ENCODE measurements around the gene KCNQ2.
A peak's percentile ranks its signal among the peaks of the same experiment; 100 is the strongest.

KCNQ2 gene

DNA sequence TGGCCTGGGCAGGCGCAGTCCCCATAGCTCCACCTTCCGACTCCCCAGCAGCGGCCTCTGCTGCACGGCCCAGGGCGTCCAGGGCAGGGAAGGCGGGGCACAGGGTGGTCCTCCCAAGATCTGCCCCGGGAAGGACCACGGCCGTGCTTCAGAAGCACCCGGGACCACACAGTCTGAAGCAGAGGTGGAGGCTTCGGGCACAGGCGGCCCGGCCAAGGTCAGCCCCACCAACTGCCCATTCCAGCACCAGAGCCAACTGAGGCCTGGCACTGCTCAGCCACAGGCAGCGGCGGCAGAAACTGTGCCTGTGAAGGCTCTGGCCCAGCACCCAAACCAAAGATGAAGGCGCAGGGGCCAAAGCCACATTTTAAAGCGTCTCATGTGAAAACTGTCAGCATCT, 20.6 kb downstream of the KCNQ2 start:
- DNase-seq, result no peak

DNA sequence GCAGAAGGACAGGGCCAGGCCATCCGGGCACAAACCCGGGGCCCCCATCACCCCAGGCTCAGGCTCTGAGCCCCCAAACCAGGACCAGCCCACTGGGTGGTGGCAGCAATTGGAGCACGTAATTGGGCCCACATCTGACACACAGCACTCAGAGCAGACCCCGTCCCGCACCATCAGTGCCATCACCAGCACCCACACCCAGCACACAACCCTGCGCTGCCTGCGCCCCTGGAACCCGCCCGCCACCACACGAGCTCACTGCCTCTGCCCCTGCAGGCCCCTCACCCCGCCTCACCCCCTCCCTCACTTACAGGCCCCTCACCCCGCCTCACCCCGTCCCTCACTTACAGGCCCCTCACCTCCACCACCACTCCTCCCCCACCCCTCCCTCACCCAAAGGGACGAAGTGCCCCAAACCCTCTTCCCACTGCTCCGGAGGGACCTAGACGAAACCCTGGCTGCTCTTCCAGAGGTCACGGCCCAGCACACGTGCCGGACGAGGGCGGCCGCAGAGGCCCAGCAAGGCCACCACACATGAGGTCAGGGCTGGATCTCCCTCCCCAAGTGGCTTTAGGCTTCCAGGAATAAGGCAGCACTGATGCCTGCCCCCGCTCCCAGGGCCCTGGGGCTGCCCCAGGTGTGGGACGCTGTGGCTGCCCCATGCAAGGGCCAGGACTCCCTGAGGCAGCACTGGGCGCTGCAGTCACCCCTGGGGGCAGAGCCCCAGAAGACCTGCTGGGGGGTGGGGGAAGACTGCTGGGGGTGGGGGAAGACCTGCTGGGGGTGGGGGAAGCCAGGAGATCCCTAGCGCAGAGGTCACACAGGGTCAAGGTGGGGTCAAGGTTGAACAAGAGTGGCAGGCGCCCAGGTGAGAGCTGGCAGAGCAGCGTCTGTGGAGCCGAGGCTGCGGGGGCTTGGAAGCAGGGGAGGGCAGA, 22.4 kb downstream of the KCNQ2 start:
- no peak for DNase-seq

DNA sequence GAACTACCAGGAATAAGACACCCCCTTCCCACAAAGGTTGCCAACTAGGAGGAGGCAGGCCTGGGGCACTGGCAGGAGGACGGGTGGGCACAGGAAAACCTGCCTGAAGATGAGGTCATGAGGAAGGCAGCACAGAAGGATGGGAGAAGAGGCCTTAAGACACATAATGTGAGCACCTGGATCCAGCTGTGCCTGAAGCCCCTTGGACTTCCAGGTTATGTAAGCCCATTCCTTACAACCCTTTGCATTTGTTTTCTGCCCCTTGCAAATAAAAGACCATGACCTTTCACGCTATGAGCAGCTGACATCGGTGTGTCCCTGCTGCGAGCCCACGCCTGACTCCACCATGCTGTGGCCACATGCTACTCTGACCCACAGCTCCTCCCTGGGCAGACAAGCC, 23.4 kb downstream of the KCNQ2 start:
- DNase-seq, result no peak

DNA sequence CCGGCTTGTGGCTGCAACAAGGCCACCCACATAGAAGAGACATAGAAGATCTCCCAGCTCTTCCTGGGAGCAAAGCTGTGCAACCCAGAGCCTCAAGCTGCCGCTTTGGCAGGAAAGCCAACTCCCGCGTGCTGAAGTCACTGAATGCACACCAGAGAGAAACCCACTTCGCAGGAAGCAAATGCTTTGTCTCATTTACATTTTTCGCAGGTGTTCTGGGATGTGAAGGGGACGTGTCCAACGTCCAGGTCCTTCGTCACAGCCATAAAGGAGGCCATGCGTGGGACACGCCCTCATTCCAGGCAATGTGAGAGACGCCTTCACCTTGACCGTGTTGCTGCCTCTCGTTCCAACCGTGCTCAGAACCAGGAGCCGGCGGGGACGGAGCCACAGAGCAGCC, 24.4 kb downstream of the KCNQ2 start:
- no peak for DNase-seq

DNA sequence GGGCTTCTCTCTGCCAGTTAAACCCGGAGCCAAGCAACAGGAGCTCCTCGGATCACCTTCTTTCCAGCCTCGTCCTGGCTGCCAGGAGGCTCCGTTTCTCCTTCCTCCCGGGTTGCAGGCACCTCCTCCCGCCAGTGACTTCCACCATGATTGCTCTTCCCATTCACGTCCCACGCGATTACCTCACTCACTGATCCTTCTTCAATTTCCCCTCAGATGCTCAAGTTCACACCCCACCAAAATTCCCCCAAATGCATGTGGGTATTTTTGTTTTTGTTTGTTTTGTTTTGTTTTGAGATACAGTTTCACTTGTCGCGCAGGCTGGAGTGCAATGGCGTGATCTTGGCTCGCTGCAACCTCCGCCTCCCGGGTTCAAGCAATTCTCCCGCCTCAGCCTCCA, 25.1 kb downstream of the KCNQ2 start:
- DNase-seq, result no peak

DNA sequence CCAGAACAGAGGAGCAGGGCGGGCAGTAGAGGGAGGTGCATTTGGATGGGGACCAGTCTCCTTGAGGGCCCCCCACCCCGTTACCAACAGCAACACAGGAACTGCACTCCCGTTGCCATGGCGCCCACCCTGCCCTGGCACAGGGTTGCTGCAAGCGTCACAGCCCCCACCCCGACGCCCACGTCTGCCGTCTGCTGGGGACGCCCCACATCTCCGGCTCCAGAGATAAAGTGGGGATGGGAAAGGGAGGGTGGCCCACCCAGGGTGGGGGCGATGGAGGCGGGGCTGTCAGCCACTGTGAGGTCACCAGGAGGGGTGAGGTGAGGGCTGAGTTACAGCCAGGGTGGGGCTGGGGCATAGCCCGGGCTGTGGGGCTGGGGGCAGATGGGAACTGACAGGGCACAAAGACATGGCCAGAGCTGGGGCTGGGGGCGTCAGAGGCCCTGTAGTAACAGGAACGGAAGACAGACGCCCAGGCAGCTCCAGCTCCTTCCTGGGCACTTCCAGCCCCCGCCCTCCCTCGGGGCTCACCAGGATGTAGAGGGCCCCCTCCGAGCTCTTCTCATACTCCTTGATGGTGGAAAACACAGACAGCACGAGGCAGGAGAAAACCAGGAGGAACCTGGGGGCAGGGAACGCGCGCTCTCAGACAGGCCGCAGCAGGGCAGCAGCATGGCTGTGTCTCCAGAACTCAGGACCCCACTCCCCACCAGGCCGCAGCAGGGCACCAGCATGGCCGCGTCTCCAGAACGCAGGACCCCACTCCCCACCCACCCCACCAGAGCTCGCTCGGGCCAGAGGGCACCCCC, 26.0 kb downstream of the KCNQ2 start:
- no peak for DNase-seq

DNA sequence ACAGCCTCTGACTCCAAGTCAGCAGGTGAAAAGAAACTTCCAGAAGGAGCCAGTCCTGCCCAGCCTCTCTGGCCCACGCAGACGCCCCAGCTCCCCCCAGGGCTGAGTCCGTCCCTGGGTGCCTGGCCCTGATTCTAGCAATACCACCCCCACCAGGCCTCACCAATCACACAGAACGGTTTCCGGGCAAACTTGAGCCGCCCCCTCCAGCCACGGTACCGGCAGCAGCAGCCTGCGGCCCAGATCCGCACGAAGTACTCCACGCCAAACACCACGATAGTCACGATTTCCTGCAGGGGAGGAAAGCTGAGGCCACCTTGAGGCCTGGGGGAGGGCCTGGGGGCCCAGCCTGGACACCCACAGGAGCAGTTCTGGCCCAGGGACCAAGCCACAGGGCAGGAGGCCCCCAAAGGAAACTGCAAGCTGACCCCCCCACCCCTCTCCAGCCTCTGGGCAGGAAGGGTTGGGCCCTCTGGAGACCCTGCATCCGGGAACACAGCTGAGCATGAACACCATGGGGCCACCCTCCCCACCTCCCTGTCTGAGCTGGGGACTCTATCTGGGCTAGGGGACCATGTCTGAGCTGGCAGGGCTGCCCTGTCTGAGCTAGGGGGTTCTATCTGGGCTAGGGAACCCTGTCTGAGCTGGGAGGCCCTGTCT, 27.2 kb downstream of the KCNQ2 start:
- no peak for DNase-seq

DNA sequence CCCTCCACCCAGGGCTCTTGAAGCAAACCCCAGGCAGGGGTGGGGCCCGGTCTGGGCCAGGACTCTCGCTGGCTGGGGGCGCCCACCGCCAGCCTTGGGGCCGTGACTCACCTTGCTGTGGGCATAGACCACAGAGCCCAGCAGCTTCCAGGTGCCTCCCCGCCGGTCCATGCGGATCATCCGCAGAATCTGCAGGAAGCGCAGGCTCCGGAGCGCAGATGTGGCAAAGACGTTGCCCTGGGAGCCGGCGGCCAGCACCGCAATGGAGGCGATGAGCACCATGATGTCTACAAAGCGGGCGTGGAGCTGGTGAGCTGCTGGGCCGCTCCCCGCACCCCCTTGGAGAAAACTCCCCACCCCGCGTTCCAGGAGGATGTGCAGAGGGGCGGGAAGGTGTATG, 27.9 kb downstream of the KCNQ2 start:
- DNase-seq, result no peak

DNA sequence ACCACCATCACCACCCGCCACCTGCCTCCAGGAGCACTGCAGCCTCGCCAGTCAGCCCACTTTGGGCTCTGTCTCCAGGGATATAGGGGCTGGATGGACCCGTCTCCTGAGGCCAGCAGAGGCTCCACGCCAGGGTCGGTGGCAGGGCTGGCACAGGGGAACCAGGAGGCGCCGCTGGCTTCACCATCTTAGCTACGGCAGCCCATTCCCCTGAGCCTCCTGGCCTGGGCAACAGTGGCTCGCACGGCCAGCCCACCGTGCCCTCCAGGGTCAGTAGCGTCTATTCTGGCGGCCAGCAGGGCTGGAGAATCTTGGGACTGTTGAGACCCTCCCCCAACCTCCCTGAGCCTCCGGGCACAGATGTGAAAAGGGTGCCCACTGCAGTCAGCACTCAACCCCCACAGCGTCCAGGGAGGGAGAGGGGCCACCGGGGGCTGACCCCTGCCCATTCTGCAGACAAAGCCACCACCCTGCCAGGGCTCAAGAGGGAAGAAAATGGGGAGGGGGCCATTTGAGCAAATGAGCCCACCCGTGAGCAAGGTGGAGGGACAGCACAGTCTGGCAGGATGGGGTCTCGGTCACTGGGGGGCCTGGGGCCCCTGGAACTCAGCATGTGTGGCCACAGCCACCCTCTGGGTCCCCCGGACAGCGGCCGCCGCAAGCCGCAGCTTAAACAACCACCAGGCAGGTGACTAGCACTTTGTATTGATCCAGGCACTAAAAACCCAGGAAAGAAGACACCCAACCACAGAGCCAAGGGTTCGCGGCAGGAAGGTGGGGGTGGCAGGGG, 28.7 kb downstream of the KCNQ2 start:
- DNase-seq, result no peak

DNA sequence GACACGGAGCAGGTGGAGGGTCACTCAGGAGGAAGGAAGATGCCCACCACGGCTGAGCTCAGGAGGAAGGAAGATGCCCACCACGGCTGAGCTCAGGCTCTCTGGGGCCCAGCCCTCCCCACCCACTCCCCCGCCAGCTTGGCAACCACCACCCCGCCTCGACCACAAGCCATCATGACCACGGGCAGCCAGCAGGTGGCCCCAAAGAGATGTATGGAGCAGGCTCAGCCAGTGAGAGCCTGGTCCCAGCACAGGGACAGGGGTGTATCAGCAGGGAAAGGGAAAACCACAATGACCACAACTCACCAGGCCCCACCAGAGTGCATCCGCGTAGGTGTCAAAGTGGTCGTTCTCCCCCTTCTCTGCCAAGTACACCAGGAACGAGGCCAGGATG, 30.4 kb downstream of the KCNQ2 start:
- peak; percentile 41 for DNase-seq

DNA sequence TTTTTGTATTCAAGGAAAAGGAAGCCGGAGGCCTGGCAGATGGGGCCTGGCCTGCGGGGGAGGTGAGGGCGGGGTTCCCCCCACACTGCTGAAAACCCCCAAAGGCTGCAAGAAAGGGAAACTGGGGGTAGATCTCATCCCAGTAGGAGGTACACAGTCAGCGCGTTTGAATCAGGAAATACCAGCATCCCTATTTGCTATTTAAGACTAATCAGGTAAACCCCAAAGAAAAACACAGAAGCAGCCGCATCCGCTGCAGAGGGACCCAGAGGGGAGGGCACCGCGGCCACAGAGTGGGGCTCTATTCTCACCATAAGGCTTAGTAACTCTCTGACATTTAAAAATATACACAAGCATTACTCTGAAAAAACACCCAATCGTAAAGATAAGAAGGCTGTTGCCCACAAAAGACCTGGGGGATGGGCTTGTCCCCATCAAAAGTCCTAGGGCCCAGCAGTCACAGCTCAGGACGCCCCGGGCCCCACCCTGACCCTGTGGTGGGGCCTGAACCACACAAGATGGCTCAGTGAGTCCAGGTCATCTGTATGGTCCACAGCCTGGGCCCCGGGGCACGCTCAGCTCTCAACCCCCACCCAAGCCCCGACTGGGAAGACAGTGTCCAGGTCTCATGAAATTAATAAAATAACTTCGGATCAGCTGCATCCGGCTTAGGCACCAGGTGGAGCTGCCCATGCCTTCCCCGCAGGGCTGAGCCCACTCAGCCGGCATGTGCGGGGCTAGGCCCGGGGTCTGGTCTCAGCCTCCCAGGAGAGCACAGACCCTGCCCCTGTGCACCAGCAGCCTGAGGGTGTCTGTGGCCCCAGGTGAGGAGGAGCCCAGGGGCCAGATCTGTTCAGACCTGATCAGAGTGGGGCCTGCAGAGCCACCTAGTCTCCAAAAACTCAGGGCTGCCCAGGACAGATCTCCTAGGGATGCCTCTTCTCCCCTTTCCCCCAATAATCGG, 31.0 kb downstream of the KCNQ2 start:
- DNase-seq, result no peak

DNA sequence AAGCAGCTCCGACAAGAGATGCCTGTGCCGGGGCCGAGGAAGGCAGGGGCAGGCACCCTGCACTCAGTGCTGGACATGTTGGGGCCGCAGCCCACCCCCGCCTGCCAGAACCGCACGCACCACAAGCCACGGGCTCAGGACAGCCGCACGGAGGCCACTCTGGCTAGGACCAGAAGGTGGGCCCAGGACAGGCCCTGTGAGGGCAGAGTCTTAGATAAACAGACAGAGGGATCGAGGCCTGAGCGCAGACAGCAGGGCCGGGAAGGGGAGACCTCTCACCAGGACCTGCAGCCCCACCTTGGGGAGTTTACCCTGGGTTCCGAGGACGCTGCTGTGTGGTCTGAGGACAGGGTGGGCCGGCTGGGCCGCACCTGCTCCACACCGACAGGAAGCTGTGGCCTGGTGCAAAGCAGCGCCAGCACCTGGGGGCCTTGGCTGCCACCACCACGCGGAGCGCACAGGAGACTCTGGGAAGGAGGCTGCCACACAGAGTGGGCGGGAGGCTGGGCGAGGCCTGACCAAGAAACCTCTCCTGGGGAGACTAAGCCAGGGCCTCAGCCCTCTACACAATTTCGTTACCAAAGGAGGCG, 32.0 kb downstream of the KCNQ2 start:
- DNase-seq, result no peak

DNA sequence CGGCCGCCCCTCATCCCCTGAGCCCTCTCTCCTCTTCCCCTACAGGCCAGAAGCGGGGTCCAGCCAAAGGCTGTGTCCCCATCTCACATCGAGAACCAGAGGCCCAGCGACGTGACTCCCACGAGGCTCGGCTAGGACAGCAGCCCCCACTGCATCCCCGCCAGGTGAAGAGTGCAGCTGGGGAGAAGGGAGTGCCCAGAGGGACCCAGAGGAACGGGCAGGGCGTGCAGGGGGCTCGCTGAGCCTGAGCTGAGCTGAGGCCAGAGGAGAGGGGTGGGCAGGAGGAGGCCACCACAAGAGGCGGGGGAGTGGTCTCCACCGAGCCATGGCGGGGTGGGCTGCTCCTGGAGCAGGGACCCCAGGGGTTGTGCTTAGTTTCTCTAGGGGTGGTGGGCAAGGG, 32.6 kb downstream of the KCNQ2 start:
- no peak for DNase-seq

DNA sequence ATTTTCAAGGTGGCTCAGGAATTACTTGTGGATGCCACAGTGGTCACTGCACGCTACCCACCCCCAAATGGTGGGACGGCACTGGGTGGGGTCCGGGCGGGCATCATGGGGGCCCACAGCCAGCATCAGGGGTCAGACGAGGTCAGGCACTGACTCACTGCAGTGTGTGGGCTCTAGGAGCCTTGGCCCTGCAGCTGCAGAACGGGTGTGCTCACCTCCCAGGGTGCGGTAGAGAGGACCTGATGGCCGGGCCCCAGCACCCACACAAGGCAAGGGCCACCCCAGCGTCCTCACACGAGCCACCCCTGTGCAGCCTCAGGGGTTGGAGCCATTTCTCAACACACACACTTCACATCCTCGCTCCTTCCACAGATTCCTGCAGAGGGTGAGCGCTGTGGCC, 34.3 kb downstream of the KCNQ2 start:
- DNase-seq, result no peak

DNA sequence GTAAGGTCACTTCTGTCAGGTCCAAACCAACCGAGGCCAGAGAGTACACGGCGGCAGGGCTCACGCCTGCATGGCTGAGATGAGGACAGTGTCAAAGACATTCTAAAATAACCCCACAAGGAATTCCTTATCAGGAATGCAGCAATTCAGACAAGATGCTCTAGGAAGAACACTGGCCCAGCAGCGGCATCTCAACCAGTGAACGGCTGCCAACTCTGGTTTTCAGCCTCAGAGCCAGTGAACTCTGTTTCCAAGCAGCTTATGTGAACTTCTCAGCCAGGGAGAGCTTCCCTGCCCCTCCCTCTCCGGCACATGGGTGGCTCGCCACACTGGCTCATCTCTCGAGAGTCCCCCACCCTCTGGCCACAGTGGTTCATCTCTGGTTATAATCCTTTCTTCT, 36.9 kb downstream of the KCNQ2 start:
- DNase-seq, result no peak

DNA sequence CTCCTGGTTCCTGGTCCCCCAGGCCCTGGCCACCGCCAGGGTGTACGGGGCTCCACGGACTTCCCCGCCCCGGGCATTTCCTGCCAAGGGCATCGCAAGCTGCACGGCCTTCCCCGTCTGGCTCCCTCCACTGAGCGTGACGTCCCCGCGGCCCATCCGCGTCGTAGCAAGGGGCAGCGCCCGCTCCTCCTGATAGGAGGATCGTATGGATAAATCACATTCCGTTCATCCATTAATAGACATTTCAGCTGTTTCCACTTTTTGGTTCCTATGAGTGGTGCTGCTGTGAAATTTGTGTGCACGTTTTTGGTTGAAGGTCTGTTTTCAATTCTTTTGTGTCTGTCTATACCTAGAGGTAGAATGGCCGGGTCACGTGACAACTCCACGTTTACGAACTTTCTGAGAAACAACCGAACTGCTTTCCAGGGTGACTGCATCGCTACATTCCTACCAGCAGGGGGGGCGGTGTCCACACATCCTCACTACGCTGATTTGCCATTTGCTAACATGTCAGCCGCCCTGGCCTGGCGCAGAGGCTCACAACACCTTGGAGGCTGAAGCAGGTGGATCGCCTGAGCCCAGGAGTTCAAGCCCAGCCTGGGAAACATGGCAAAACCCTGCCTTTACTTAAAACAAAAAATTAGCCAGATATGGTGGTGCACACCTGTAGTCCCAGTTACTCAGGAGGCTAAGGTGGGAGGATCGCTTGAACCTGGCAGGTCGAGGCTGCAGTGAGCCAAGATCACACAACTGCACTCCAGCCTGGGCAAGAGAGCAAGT, 37.7 kb downstream of the KCNQ2 start:
- DNase-seq, result peak; percentile 27

DNA sequence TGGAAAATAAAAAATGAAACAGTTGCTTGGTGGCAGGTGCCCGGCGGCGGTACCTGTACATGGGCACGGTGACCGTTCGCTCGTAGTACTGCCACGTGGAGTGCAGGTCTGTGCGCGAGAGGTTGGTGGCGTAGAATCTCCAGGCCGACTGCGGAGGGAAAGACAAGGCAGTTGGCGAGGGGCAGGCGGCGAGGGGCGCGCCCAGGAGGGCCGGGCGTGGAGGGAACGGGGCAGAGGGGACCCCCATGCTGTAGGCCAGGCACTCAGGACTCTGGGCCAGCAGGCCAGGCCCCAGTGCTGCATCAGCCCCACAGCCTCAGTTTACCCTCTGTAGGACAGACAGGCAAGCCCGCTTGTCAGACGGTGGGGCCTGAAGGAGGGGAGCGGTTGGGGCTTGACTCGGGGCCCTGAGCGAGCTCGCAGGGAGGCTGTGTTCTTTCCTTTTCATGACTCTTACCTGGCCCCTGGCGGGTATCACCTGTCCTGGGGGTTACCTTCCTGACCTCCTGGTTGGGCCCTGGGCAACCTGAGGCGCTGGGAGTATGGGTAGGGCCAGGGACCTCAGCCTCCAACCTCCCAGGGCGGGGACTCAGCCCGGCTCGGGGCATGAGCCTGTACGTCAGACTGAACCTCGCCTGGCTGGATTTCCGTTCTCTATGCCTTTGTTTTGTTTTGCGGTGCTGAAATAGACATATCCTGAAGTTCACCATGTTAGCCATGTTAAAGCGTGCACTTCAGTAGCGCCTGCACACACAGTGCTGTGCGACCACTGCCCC, 38.5 kb downstream of the KCNQ2 start:
- DNase-seq, result no peak

DNA sequence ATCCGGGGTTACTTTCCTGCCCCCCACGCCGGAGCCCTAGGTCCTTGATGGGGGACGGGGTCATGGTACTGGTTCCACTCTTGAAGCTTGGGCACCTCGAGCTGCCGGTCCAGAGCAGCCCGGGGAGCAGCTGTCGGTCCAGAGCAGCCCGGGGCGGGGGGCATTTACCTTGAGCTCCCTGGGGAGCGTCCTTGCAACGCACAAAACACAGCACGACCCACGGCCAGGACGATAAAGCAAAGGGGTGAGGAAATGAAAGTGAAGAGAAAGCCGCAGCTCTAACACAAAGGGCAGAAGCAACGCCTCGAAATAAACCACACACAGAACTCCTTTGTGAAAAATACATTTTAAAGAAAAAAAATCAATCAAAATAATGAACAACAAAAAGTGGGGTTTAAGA, 39.1 kb downstream of the KCNQ2 start:
- no peak for DNase-seq

DNA sequence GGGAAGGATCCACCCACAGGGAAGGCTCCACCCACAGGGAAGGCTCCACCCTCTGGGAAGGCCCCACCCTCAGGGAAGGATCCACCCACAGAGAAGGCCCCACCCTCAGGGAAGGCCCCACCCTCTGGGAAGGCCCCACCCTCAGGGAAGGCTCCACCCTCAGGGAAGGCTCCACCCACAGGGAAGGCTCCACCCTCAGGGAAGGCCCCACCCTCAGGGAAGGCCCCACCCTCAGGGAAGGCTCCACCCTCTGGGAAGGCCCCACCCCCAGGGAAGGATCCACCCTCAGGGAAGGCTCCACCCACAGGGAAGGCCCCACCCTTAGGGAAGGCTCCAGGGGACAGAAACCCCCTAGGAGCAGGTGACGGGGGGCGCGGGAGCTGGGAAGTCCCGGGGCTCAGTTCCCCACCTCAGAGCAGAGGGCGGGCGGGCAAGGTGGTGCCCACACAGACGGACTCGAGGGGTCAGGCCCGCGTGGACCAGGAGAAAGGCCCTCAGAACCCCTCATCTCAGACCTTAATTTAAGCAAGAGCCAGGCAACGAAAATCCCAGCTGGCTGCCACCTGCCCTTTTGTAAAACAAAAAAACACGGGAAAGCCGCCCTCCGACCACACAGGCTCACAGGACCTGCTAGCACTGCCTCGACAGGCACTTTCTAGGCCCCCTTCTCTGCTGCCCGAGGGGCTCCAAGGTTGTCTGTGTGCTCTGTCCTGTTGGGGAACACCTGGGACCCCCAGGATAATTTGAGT, 39.7 kb downstream of the KCNQ2 start:
- no peak for DNase-seq
